Measurements from ENCODE around the gene SLC15A3. TPM values are rescaled to one million over a fixed set of nuclear protein-coding genes. Genes with fewer than 3 reads are reported as not detected.

The SLC15A3 gene
- total RNA-seq, 1 donor from 2014 or later, result 5.8 TPM

DNA sequence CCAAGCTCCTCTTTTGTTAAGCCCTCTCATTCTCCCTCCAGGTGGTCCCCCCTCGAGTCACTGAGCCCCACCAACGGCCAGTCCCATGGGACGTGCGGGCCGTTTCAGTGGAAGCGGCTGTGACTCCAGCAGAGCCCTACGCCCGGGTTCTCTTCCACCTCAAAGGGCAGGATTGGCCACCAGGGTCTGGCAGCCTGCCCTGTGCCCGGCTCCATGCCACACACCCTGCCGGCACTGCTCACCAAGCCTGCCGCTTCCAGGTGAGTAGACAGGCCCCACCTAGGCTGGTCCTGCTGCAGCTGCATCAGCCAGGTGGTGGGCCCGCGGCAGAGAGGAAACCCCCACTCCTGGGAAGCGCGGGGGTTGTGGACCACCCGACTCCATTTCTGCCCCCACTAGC lies 24.4 kb downstream of the SLC15A3 start:
- no peak for DNase-seq

DNA sequence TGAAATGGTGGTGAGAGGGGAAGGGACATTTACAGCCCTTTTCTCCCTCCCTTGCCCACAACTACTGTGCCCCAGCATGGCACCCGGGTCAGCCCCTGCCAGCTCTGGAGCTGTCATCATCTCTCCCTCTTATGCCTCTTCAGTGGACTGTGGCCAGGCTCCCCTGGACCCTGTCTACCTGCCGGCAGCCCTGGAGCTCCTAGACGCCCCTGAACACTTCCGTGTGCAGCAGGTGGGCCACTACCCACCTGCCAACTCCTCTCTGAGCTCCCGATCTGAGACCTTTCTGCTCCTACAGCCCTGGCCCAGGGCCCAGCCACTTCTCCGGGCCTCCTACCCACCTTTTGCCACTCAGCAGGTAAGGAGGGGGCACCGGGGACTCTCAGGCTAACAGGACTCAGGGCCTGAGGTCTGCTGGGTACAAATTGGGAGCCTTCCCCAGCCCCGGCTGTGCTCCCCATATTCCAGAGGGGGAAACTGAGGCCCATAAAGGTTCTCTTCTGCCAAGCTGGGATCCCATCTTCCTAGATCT lies 24.8 kb downstream of the SLC15A3 start:
- DNase-seq, result no peak

GRCh38 chr11:60926500-60926899 lies 25.5 kb downstream of the SLC15A3 start:
- no peak for DNase-seq

- DNase-seq, result no peak
These were observed 26.1 kb downstream of the SLC15A3 start for GRCh38 chr11:60925868-60926267.

DNA sequence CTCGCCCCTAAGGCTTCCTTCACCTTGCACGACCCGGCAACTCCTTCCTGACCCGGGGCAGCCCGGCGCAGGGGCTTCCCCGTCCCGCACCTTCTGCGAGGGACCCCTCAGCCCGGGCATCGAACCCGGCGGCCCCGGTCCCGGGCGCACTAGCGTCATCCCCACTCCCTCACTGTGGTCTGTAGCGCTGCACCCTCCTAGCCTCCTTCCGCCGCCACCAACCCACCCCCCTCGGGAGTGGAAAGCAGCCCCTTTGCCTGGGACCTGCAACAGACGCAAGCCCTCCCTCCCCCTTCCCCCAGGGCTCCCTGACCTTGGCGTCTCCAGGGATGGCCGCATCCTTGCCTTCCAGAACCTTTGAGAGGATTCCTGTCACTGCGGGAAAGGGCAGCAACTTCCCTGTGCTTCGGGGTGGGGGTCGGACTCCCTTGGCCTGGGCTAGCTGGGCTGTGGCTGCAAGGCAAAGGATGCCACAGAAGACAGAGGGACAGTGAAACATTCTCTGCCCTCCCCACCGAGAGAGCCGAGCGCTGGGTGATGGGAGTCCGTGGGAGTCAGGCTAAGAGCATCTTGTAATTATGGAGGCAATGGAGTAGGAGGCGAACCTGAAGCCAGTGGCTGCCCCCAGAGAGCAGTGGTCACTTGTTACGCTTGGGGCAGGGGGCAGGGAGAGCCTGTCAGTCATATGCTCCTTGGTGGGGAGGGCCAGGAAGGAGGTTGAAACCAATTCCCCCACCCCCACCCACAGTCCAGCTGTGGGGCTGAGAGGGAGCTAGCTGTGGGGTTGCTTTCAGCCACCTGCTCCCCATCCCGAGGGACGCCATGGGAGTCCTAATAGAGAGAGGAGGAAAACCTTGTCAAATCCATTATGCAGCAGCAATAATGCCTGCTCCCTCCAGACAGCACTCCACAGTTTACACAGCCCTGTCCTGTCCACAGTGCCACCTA lies 26.8 kb downstream of the SLC15A3 start:
- DNase-seq, result peak; percentile 47

DNA sequence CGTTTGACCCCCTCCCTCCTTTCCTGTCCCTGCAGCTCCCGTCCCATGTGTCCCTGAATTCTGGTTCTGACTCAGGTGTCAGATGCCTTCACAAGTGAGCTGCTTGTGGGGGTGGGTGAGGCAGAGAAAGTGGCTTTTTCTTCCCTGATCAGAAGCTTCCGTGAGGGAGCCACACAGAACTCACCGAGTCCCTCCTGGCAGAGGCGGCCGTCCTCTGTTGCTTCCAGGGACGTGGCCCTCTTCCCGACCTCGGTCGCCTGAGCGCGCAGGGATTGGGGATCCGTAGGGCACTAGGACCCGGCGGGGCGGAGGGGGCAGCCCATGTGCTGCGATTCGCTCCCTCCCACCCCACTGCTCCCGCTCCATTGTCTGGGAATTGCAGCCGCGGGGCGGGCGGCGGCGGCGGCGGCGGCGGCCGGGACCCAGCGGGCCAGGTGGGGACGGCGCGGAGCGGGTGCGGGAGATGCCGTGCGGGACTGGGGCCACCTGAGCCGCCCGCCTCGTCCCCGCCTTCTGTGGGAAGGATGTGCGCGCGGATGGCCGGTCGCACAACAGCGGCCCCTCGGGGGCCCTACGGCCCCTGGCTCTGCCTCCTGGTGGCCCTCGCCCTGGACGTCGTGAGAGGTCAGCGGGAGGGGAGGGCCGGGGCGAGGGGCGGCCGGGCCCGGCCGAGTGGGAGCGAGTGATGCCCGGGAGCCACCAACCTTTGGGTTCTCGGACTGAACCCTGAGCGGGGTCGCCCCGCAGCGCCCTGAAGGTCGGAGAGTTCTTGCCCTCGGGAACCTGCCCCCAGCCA lies 27.7 kb downstream of the SLC15A3 start, which contains the start of gene TMEM132A:
TSS of gene TMEM132A (plus strand) at position 351 of the 796 bp plus-strand sequence. CDS start at position 525, 174 bp downstream.
- peak; percentile 75 for DNase-seq

DNA sequence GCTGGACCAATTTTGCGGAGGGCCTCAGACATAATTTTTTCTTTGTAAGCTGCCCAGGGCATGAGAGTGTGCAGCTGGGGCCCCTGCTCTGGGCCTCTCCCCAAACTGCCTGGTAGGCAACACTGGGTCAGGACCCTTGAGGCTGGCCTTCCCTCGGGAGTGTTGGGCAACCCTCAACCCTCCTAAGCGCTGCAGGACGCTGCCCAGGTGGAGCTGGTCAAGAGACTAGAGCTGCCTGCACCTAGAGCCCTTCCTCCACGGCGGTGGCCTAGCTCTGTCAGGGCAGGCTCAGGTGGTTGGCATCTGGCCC lies 28.2 kb downstream of the SLC15A3 start:
- DNase-seq, result no peak

DNA sequence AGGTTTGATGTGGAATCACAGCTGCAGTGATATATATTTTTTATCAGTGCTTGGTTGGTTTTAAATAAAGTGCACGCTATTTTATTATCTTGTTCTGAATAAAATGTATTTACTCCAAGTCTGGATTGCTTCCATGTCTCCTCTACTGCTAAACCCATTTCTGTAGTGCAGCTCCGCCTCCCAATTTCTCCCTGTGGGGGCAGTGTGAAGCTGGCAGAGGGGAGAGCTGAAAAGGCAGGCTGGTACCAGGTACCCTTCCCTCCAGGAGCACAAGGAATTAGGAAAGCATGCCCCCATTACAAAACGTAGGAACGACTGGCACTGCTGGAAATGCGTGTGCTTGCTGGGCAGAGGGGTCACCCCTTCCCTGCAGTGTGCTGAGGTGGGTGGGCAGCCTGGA lies 28.6 kb downstream of the SLC15A3 start:
- no peak for DNase-seq

- no peak for DNase-seq
These were observed 29.1 kb downstream of the SLC15A3 start for GRCh38 chr11:60922906-60923305.

GRCh38 chr11:60921777-60922335 lies 30.1 kb downstream of the SLC15A3 start:
- no peak for DNase-seq

- no peak for DNase-seq
These were observed 30.7 kb downstream of the SLC15A3 start for GRCh38 chr11:60921259-60921658.

DNA sequence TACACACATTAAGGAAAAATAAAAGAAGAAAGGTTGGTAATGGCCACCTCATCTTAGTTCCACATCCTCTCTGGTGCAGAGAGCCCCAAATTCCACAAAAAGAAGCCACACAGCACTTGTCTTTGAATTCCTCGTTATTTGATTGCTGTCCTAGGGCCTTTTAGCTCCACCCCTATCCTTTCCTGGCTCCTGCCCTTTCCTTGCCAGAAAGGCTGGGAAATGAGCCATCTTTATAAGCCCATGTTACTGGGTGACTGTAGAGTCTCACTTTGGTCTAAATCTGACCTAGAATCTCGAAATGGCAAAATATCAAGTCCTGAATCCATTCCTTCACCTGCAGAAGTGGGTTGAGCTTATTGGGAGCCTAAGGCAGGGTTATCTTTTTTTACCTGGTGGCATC lies 32.0 kb downstream of the SLC15A3 start:
- DNase-seq, result no peak

DNA sequence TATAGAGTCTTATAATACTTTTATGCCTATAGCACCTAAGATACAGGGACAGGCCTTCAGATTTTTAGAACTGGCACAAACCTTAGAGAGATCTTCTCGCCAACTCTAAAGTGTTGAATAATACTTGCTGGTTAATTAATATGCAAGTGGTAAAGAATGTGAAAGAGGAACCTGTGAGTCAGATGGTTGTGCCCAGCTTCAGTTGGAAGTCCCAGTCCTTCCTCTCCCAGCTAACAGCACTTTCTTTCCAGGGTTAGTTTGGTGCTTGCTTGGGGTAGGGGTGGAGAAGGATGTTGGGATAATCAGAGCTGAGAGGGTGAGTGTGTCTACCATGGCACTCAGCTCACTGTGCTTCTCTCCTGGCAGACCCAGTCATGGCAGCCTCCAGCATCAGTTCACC lies 32.7 kb downstream of the SLC15A3 start:
- DNase-seq, result no peak

DNA sequence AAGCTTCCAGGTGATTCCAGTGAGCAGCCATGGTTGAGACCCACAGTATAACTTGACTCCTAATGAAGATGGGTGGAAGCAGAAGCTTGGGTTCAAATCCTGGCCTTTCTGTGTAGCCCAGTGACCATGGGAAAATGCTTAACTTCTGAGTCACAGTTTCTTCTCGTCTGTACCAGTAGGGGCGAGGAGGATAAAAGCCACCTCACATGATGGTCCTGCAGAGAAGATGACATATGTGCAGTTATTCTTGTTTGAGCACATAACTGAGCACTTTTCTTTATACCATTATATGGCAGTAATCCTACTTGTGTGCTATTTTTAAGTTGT lies 33.1 kb downstream of the SLC15A3 start:
- no peak for DNase-seq

DNA sequence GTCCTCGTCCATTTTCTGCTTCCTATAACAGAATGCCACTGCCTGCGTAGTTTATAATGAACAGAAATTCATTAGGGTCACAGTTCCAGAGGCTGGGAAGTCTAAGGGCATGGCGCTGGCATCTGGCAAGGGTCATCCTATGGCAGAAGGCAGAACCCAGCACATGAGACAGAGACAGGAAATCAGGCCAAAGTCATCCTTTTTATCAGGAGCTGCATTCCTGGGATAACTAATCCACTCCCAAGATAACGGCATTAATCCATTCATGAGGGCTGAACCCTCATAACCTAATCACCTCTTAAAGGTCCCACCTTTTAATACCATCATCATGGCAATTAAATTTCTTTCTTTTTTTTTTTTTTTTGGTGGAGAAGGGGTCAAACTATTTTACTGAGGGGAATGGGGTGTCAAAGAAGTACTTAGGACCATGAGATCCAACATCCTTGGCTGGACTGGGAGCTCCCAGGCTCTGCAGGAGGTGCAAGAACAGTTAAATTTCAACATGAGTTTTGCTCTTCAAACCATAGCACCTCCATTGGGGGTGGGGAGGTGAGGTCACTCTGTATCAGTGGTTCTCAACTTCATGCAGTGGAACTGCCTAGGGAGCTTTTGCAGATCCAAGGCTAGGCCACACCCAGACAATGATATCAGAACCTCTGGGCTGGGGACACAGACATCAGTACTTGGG lies 33.6 kb downstream of the SLC15A3 start:
- DNase-seq, result no peak

GRCh38 chr11:60917267-60917666 lies 34.7 kb downstream of the SLC15A3 start:
- no peak for DNase-seq

GRCh38 chr11:60916669-60917206 lies 35.2 kb downstream of the SLC15A3 start:
- no peak for DNase-seq

DNA sequence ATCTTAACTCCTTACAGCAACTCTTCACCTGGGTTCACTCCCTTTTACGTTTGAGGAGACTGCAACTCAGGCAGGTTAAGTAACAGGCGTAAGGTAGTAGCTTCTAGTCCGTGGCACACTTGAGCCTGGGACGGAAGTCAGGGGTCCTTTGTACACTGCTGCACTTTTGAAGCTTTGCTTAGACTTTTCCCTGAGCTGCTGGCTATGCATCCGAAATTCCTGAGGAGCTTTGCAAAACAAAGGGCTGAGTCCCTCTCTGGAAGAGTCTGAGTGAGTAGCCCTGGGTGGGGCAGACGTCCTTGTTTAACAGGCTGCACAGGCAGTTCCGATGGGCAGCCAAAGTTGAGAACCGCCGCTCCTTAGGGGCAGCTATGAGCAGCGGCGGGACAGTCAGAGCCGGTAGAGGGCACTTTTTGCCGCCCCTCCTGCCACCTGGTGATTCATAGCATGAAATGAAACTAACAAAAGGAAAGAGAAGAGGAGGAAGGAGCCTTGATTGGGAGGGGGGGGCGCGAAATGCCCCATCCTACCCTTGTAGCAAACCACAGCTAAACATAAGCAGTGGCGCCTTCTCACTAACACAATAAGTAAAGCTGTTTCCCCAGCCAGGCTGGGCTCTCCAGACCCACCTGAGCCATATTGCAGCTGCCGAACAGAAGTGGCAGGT lies 36.6 kb downstream of the SLC15A3 start:
- DNase-seq, result no peak

DNA sequence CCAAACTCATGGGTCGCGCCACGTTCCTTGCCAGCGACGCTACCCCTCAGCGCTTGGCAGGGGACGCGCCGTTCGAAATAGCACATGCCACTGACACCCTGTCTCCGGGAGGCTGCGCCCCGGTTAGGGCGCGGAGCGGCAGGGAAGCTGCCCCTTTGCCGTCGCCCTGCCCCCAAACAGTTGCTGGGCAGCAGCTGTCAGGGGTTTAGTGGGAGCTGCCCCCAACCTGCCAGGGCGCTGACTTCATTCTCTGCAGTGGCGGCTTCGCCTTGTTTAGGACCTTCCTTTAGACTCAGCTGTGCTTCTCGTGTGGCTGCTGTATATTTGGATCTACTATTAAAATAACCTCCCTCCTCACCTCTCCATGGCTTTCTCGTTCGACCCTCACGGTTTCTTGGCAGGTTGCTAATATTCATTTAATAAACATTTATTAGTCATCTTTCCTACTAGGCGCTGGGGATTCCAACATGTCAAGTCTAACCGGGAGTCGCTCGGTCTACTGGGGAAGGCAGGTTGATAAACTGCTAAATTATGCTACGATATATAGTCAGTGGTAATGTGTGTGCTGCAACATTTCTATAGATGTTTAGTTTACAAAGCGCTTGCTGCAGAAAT lies 37.2 kb downstream of the SLC15A3 start:
- peak; percentile 31 for DNase-seq

DNA sequence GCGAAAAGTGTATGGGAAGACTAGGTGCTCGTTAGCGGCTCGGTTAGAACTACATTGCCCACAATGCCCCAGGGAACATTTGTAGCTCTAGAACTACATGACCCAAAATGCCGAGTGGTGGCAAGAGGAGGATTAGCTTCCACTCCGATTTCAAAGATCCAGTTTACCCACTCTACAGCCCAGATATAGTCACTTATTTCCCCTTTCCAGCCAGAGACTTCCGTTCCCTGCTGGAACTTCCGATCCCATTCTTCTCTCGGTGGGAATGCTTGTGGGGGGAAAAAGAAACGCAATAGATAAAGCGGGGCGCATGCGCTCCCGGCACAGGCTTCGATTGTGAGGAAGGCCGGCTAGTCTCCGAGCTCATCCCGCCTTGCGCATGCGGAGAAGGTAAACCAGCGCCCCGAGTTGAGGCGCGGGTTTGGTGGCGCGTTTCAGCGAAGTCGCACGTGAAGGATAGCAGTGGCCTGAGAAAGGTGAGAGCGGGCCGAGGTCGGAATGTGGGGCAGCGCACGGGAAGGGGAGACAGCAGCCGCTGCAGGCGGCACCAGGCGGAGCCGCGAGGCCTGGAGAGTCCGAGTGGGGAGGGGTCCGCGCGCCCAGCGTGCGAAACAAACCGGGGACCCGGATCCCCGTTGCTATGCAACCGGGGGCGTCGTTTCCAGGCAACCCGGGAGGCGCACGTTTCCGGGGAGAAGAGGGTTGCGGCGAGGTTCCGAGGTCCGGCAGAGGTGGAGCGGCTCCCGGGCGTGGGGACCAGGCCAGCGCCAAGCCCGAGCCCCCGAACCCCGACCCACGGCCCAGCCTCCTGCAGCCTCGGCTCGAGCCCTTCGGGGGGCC lies 38.0 kb downstream of the SLC15A3 start, which contains the start of gene TMEM109:
TSS of gene TMEM109 (plus strand) at position 366 of the 840 bp plus-strand sequence. CDS start 5,536 bp downstream, outside the sequence.
- DNase-seq, result peak; percentile 85

Data from occipital lobe (tissue), 2 donors.